ENCODE results near the gene SLC6A4.

DNA sequence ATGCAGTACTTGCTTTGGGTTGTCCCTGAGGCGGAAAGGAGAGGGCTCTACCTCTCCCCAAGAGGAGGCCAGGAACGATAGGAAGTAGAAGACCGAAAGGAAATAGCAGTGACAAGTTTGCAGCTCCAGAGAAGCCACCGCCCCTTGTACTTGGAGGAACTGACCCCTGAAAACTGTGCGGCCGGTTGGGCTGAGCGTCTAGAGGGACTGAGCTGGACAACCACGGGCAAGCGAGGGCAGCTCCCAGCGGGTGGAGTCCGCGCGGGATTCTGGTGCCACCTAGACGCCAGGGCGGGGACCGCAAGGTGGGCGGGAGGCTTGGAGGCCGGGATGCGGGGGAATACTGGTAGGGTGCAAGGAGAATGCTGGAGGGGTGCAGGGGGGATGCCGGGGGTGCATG, 1.3 kb upstream of the SLC6A4 start:
- no peak for TF ChIP-seq POLR2AphosphoS5 (IDR thresholded peaks at IDR 0.05; ENCODE audit: low read depth, low read length)
- TF ChIP-seq, protein P1, sequence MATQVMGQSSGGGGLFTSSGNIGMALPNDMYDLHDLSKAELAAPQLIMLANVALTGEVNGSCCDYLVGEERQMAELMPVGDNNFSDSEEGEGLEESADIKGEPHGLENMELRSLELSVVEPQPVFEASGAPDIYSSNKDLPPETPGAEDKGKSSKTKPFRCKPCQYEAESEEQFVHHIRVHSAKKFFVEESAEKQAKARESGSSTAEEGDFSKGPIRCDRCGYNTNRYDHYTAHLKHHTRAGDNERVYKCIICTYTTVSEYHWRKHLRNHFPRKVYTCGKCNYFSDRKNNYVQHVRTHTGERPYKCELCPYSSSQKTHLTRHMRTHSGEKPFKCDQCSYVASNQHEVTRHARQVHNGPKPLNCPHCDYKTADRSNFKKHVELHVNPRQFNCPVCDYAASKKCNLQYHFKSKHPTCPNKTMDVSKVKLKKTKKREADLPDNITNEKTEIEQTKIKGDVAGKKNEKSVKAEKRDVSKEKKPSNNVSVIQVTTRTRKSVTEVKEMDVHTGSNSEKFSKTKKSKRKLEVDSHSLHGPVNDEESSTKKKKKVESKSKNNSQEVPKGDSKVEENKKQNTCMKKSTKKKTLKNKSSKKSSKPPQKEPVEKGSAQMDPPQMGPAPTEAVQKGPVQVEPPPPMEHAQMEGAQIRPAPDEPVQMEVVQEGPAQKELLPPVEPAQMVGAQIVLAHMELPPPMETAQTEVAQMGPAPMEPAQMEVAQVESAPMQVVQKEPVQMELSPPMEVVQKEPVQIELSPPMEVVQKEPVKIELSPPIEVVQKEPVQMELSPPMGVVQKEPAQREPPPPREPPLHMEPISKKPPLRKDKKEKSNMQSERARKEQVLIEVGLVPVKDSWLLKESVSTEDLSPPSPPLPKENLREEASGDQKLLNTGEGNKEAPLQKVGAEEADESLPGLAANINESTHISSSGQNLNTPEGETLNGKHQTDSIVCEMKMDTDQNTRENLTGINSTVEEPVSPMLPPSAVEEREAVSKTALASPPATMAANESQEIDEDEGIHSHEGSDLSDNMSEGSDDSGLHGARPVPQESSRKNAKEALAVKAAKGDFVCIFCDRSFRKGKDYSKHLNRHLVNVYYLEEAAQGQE (IDR thresholded peaks at IDR 0.05; ENCODE audit: insufficient read depth in 1 of 2, low read depth in 2 of 2, low read length in 2 of 2) = no peak
